Keratinocyte (primary cell): ENCODE results near the gene CC2D2A. TPM values are rescaled to one million over a fixed set of nuclear protein-coding genes. Genes with fewer than 3 reads are reported as not detected.

Experiments used
- DNase-seq: peaks from one replicate; pipeline ENCODE4 v3.0.0-alpha.2; 2011; ENCODE audit warnings: low read depth, missing footprints, low spot score
- FAIRE-seq: peaks from 2 replicates; lab custom pipeline; 2011; peaks lifted over from hg19 to GRCh38; lab: Jason Lieb, UNC
- H2AFZ ChIP-seq: 2 replicates; pipeline ENCODE4 v1.6.0; 2012; ENCODE audit warnings: low read length, control low read depth, inconsistent platforms; ENCODE audit not compliant: control insufficient read depth
- H3K27ac ChIP-seq: 2 replicates; pipeline ENCODE4 v1.5.1; 2011; ENCODE audit warnings: low read length; ENCODE audit not compliant: control insufficient read depth, insufficient read depth
- H3K27me3 ChIP-seq: 3 replicates; pipeline ENCODE4 v1.6.0; 2011; ENCODE audit warnings: low read length; ENCODE audit not compliant: control insufficient read depth, insufficient read depth; ENCODE audit errors: extremely low read depth
- H3K36me3 ChIP-seq, 2 experiments: 2 replicates in 1 of 2; 3 replicates in 1 of 2; pipeline ENCODE4 v1.5.1; 2011; ENCODE audit warnings: low read length in 2 of 2, mild to moderate bottlenecking in 1 of 2; ENCODE audit not compliant: control insufficient read depth in 2 of 2, insufficient read depth in 2 of 2; ENCODE audit errors: extremely low read depth in 1 of 2
- H3K4me1 ChIP-seq: 3 replicates; pipeline ENCODE4 v1.5.1; 2011; ENCODE audit warnings: low read length; ENCODE audit not compliant: control insufficient read depth, insufficient read depth; ENCODE audit errors: extremely low read depth
- H3K4me2 ChIP-seq: 3 replicates; pipeline ENCODE4 v1.6.0; 2011; ENCODE audit warnings: low read depth, low read length; ENCODE audit not compliant: control insufficient read depth, insufficient read depth; ENCODE audit errors: extremely low read depth
- H3K4me3 ChIP-seq, 3 experiments: fragments of 200-600 bp in 1 of 3; sonication (generic) in 1 of 3; 2 replicates in 2 of 3; 3 replicates in 1 of 3; pipeline ENCODE4 v1.5.1; 2011 to 2016; ENCODE audit warnings: low read length in 3 of 3, mild to moderate bottlenecking in 3 of 3, control low read depth in 2 of 3, inconsistent platforms in 1 of 3, low read depth in 1 of 3, mixed read lengths in 1 of 3, mixed run types in 1 of 3, moderate library complexity in 1 of 3; ENCODE audit not compliant: control insufficient read depth in 2 of 3, insufficient read depth in 2 of 3; ENCODE audit errors: extremely low read depth in 1 of 3
- H3K79me2 ChIP-seq: 2 replicates; pipeline ENCODE4 v1.6.0; 2012; ENCODE audit warnings: low read length; ENCODE audit not compliant: control insufficient read depth, insufficient read depth
- H3K9ac ChIP-seq: 3 replicates; pipeline ENCODE4 v1.6.0; 2011; ENCODE audit warnings: low read length; ENCODE audit not compliant: control insufficient read depth, insufficient read depth; ENCODE audit errors: extremely low read depth
- H3K9me1 ChIP-seq: 3 replicates; pipeline ENCODE4 v1.6.0; 2011; ENCODE audit warnings: low read length; ENCODE audit not compliant: control insufficient read depth, insufficient read depth; ENCODE audit errors: extremely low read depth
- H3K9me3 ChIP-seq: 2 replicates; pipeline ENCODE4 v1.5.1; 2012; ENCODE audit warnings: low read depth, low read length; ENCODE audit not compliant: control insufficient read depth
- H4K20me1 ChIP-seq: 3 replicates; pipeline ENCODE4 v1.6.0; 2011; ENCODE audit warnings: low read length; ENCODE audit not compliant: control insufficient read depth, insufficient read depth; ENCODE audit errors: extremely low read depth
- EZH2 ChIP-seq: IDR thresholded peaks from one replicate; pipeline ENCODE4 v1.6.1; 2012; ENCODE audit warnings: inconsistent platforms, mild to moderate bottlenecking, low read length, moderate library complexity
- dilution Hi-C: fragments of 300-500 bp; cut with MboI; formaldehyde crosslinking; loops from one replicate; pipeline ENCODE4 v1.7.0; 2020; ENCODE audit warnings: low sequenced_read_pairs; ENCODE audit not compliant: extremely low pct_ligation_motif_present
- polyA plus RNA-seq, 5 experiments: library from polyadenylated mRNA; depleted of rRNA in 3 of 5; stranded (reverse) in 3 of 5; stranded (forward) in 1 of 5; unstranded in 1 of 5; fragments of >200 nt; gene quantifications; 1 replicate in 1 of 5; 2 replicates in 3 of 5; 3 replicates in 1 of 5; pipeline versions ENCODE4 v1.2.1 to v1.2.3, GENCODE V29; 2011 to 2012; ENCODE audit warnings: missing spikeins in 2 of 5, low read depth in 1 of 5, low replicate concordance in 1 of 5
- TF ChIP-seq, protein P1 (sequence below), 3 experiments: IDR thresholded peaks in 1 of 3; conservative IDR thresholded peaks in 1 of 3; optimal IDR thresholded peaks in 1 of 3; 2 replicates in 2 of 3; 3 replicates in 1 of 3; pipeline versions ENCODE3 to v1.5.1; 2011; ENCODE audit warnings: low read length in 3 of 3, mild to moderate bottlenecking in 3 of 3, moderate library complexity in 2 of 3, control low read depth in 1 of 3, inconsistent platforms in 1 of 3; ENCODE audit not compliant: insufficient read depth in 2 of 3; ENCODE audit errors: extremely low read depth in 1 of 3

The CC2D2A gene
- polyA plus RNA-seq, 1 donor (not counting 4 experiments of a cell fraction or from before 2014, with no cell fraction given), result 11.8 TPM

DNA sequence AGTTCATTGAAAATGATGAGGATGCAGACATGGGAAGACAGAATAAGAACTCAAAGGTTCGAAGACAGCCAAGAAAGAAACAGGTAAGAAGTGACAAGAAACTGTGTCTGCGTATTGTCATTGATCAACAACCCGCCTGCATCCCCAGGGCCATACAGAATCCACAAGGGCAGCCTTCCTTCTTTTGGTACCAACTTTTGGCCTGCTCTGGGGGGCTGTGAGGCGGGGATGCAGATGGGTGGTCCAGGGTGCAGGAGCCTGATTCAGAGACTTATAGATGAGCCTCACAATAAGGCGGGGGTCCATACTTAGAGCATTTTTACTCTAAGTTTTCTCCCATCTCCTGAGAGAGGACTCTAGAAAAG, 9.0 kb downstream of the CC2D2A start:
- Histone ChIP-seq H3K9me3 (no peaks in the 10 kb centered on the region), H3K9ac (no peak overlapping the region), H3K4me2 (peak overlapping the region; percentile 91), H3K36me3 (peaks cover 0 to 3% of the 10 kb centered on the region in 2 experiments), H2AFZ (no peak overlapping the region), H3K4me1 (peaks cover 4% of the 10 kb centered on the region), H3K9me1 (no peaks in the 10 kb centered on the region), H3K27me3 (no peaks in the 10 kb centered on the region), H4K20me1 (no peaks in the 10 kb centered on the region), H3K4me3 (peak overlapping the region in 1 of 3 experiments; percentile 77), H3K27ac (no peak overlapping the region), H3K79me2 (no peaks in the 10 kb centered on the region)
- TF ChIP-seq, protein P1, sequence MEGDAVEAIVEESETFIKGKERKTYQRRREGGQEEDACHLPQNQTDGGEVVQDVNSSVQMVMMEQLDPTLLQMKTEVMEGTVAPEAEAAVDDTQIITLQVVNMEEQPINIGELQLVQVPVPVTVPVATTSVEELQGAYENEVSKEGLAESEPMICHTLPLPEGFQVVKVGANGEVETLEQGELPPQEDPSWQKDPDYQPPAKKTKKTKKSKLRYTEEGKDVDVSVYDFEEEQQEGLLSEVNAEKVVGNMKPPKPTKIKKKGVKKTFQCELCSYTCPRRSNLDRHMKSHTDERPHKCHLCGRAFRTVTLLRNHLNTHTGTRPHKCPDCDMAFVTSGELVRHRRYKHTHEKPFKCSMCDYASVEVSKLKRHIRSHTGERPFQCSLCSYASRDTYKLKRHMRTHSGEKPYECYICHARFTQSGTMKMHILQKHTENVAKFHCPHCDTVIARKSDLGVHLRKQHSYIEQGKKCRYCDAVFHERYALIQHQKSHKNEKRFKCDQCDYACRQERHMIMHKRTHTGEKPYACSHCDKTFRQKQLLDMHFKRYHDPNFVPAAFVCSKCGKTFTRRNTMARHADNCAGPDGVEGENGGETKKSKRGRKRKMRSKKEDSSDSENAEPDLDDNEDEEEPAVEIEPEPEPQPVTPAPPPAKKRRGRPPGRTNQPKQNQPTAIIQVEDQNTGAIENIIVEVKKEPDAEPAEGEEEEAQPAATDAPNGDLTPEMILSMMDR (optimal IDR thresholded peaks at IDR 0.05 in 1 of 3, IDR thresholded peaks at IDR 0.05 in 1 of 3, conservative IDR thresholded peaks at IDR 0.05 in 1 of 3; ENCODE audit: extremely low read depth in 1 of 3, insufficient read depth in 2 of 3, low read length in 3 of 3), result no peak
- FAIRE-seq (no peak), DNase-seq (no peak)
- dilution Hi-C loops, result no loop called here

- TF ChIP-seq, protein P1 (optimal IDR thresholded peaks at IDR 0.05 in 1 of 3, IDR thresholded peaks at IDR 0.05 in 1 of 3, conservative IDR thresholded peaks at IDR 0.05 in 1 of 3; ENCODE audit: extremely low read depth in 1 of 3, insufficient read depth in 2 of 3, low read length in 3 of 3), result peak; percentile 66 to 85 (median 76)
- no peak for TF ChIP-seq EZH2
- Histone ChIP-seq H3K36me3 (peaks cover 0 to 3% of the 10 kb centered on the region in 2 experiments), H3K4me3 (peak overlapping the region; percentile 28 to 77 (median 72)), H2AFZ (peak overlapping the region; percentile 98), H3K9ac (peak overlapping the region; percentile 87), H3K9me1 (no peaks in the 10 kb centered on the region), H3K27me3 (no peaks in the 10 kb centered on the region), H3K9me3 (no peaks in the 10 kb centered on the region), H3K79me2 (no peaks in the 10 kb centered on the region), H3K4me2 (peak overlapping the region; percentile 91), H3K27ac (peak overlapping the region; percentile 84), H3K4me1 (peaks cover 4% of the 10 kb centered on the region), H4K20me1 (no peaks in the 10 kb centered on the region)
- dilution Hi-C loops, result no loop called here
- DNase-seq (peak; percentile 19), FAIRE-seq (peak; percentile 96)
These were observed 9.6 kb downstream of the CC2D2A start for GRCh38 chr4:15479089-15479912.
